ENCODE measurements around the gene KCNMB2.
"Not testable (repeated sequence)": the region's sequence is repeated elsewhere in the genome, so short reads cannot be mapped to it uniquely, and the experiment has no call there.

Gene KCNMB2

GRCh38 chr3:178745861-178746655 is 209.8 kb downstream of the KCNMB2 start:
- in situ Hi-C loops (cut with HindIII; ENCODE audit: low sequenced_read_pairs): not testable (repeated sequence)

DNA sequence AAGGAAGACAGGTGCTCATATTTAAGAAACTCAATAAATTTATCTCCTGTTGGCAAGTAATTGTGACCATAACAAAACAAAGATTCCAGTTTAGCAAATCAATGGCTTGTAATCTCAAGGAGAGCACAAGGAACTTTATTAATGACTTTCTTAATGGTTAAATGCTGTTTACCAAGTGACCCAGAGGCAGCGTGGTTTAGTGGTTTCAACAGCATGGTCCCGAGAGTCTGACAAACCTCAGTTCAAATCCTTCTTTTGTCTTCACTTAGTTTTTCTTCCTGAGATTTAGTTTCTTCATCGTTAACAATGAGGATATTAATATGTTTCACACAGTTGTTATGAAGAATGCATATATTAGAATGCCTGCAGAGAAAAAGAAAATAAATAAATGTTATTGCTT is 212.6 kb downstream of the KCNMB2 start:
- in situ Hi-C loops (cut with HindIII; ENCODE audit: low sequenced_read_pairs): no loop called here

GRCh38 chr3:178749471-178749870 is 213.2 kb downstream of the KCNMB2 start:
- in situ Hi-C loops (cut with HindIII; ENCODE audit: low sequenced_read_pairs): no loop called here

DNA sequence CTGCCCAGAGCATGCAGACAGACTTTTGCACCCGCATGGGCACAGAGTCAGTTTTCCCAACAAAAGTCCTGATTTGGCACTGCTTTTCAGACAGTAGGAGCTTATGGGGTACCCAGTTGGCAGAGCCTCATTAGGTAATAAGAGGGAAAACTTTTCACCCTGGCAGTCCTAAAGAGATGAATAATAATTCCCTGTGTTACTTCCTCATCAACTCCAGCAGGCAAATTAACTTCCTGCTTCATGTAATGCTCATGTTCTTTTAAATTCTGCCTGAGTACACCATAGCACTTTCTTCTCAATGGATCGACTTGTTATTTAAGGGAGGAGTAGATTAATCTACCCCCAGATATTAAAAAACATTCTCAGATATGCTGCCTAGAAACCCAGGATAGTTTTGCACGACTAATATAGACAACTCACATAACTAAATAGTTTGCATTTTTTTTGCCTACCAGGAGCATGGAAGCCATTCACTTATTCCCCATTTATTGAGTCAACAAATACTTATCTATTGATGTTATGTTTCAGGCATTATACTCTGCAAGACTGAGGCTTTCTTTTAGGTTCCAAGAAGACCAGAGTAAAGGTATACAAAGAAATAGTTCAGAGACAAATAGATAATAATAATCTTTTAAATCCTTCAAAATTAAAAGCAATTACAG is 214.5 kb downstream of the KCNMB2 start:
- in situ Hi-C loops (cut with HindIII; ENCODE audit: low sequenced_read_pairs): no loop called here

GRCh38 chr3:178752843-178753242 is 216.6 kb downstream of the KCNMB2 start:
- in situ Hi-C loops (cut with HindIII; ENCODE audit: low sequenced_read_pairs): no loop called here

GRCh38 chr3:178754852-178755510 is 218.7 kb downstream of the KCNMB2 start:
- in situ Hi-C loops (cut with HindIII; ENCODE audit: low sequenced_read_pairs): no loop called here

- in situ Hi-C loops (cut with HindIII; ENCODE audit: low sequenced_read_pairs): no loop called here
Measured at GRCh38 chr3:178761024-178761423, 224.8 kb downstream of the KCNMB2 start.

DNA sequence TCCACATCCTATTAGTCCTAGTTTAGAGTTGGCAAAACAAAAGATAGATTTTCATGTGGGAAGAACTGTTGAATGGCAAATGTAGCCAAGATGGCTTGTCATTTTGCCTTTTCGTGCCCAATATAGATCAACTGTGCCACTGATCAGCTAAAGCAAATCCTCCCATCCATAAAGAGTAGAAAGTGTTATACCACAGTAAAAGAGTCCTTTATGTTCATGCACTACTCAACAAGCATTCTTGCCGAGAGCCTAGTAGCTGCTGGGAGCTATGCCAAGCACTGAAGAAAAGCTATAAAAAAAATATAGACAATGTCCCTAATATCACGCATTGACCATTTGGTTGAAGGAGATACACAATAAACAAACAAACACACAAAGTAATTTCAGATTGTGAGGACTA is 225.2 kb downstream of the KCNMB2 start:
- in situ Hi-C loops (cut with HindIII; ENCODE audit: low sequenced_read_pairs): no loop called here

GRCh38 chr3:178762385-178762784 is 226.1 kb downstream of the KCNMB2 start:
- in situ Hi-C loops (cut with HindIII; ENCODE audit: low sequenced_read_pairs): no loop called here

- in situ Hi-C loops (cut with HindIII; ENCODE audit: low sequenced_read_pairs): no loop called here
Measured at GRCh38 chr3:178765472-178765871, 229.2 kb downstream of the KCNMB2 start.

DNA sequence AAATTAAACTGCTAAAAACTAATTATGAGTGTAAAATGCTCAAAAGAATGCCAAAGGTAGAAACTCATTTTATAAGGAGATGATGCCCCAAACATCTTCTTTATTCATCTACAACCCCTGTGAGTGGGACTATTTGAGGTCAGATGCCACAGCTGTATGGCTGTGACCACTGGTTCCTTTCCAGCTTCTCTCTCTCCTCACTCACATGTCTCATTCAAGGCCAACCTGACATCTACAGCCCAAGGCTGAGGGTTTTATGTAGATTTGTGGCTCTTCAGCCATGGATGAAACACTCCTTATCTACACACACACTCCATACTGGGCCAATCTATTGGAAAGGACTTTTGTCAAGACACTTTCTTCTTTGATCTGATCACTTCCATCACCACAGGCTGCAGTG is 231.3 kb downstream of the KCNMB2 start:
- in situ Hi-C loops (cut with HindIII; ENCODE audit: low sequenced_read_pairs): no loop called here

- in situ Hi-C loops (cut with HindIII; ENCODE audit: low sequenced_read_pairs): no loop called here
Measured at GRCh38 chr3:178768072-178768864, 232.0 kb downstream of the KCNMB2 start.

GRCh38 chr3:178771511-178771910 is 235.3 kb downstream of the KCNMB2 start:
- in situ Hi-C loops (cut with HindIII; ENCODE audit: low sequenced_read_pairs): no loop called here

DNA sequence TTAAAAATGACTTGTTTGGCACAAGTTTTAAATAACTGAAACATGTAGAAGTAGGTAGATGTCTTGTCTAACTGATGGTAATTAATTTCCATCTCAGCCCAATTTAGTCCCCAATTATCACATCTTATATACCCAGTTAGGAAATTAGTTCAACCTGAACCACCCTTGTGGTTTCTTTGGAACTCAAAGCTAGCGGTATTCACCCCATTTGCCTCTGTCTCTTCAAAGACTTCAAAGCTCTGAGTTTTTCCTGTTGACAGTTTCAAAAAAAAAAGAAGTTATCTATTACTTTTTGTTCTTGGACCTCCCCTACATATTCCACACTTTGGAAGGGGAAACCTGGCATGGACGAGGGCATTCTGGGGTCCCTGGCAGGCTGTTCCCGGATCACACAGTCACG is 236.5 kb downstream of the KCNMB2 start:
- in situ Hi-C loops (cut with HindIII; ENCODE audit: low sequenced_read_pairs): no loop called here

DNA sequence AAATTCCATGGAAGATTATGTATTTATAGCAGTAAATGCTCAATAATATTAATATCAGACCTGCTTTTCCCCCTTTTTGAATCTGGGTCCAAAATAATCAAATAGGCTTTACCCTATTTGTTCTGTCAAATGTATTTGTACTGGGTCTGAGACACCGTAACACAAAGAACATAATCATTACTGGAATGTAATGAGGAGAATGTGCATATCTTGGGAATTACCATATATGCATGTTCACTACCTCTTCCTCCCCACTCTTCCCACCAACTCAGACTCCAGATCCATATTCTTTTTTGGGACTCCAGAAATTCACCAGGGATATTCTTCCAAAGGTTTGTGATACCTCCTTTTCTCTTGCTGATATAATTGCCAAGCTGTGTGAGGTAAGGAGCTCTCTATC is 237.1 kb downstream of the KCNMB2 start:
- in situ Hi-C loops (cut with HindIII; ENCODE audit: low sequenced_read_pairs): no loop called here

DNA sequence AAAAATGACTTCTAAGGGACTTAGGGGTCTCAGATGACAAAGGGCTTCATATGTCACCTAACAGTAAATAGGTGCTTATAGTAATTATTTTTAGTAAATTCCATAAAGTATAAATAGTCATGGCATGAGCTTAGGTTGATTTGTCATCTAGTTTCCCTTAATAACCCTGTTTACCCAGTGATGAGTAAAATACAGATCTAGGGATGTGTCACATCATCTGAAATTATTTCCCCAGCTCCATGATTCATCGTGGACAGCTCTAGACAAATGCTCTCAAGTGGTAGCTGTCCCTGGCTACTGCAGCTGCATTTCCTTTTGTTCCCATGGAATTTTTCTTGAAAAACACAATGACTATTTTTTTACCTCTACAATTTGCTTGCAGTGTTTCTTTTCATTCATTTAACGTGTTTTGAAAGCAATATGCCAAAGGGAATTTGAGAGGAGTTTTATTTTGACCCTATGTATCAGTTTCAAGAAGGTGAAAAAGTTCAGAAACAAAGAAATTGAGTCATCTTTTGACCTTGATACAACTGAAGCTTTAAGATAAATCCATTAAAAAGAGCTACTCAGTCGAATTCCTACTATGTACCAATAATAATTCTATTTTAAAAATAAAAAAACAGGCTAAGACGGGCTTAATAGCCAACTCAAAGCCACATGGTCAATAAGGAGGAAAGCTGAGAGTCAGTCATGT is 241.6 kb downstream of the KCNMB2 start:
- in situ Hi-C loops (cut with HindIII; ENCODE audit: low sequenced_read_pairs): no loop called here

GRCh38 chr3:178778589-178778988 is 242.4 kb downstream of the KCNMB2 start:
- in situ Hi-C loops (cut with HindIII; ENCODE audit: low sequenced_read_pairs): no loop called here

DNA sequence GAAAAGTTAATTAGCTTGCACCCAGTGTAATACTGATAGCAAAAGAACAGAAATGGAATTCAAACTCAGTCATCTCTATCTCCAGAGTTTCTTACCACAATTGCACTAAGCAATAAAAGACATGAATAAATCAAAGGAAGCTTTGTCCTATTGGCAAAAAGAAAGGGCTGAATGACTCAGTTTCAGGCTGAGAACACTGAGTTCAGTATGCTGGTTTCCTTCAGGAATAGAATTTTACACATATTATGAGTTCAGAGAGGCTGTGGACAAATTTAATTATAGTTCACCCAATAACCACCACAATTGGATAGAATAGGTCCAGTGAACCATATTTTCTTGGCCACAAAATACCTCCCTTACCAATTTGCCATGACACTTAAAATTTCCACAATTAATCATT is 249.7 kb downstream of the KCNMB2 start:
- in situ Hi-C loops (cut with HindIII; ENCODE audit: low sequenced_read_pairs): no loop called here

GRCh38 chr3:178787960-178788359 is 251.7 kb downstream of the KCNMB2 start:
- in situ Hi-C loops (cut with HindIII; ENCODE audit: low sequenced_read_pairs): no loop called here

DNA sequence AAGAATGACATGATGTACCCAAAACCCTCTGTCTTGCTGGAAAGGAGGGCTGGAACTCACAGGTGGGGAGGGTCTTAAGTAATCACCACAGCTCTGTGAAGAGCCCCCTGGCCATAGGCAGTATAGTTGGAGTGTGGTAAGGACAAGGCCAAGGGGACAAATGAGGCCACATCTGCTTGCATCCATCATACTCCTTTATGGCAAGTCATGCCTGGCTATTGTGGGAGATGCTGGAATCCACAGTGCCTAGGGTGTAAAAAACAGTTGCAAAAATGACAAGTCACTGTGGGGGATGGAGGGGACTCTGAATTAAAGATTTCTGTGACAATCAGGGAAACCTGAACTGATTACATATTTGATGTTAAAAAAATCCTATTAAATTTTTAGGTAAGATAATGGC is 258.5 kb downstream of the KCNMB2 start:
- in situ Hi-C loops (cut with HindIII; ENCODE audit: low sequenced_read_pairs): no loop called here

- in situ Hi-C loops (cut with HindIII; ENCODE audit: low sequenced_read_pairs): no loop called here
Measured at GRCh38 chr3:178795349-178795748, 259.1 kb downstream of the KCNMB2 start.
